HG03460 (cell line): Measurements from ENCODE around the gene MYD88.

Experiments used
- ATAC-seq: cut with Tn5 transposase; IDR thresholded peaks from one replicate; pipeline ENCODE4 v1.9.1; 2021; ENCODE audit not compliant: unreplicated experiment

Gene MYD88

GRCh38 chr3:38163841-38164642, 25.6 kb downstream of the MYD88 start:
- no peak for ATAC-seq

GRCh38 chr3:38164643-38164951, 26.1 kb downstream of the MYD88 start:
- no peak for ATAC-seq

- peak; percentile 89 for ATAC-seq
These were observed 26.7 kb downstream of the MYD88 start, which contains the start of gene OXSR1 for GRCh38 chr3:38164952-38165721. Gene OXSR1, plus strand, starts transcription at chr3:38165537. Its CDS starts 340 bp downstream, at chr3:38165877.

- no peak for ATAC-seq
These were observed 27.4 kb downstream of the MYD88 start for GRCh38 chr3:38165722-38166387.

- ATAC-seq = no peak
These were observed 29.1 kb downstream of the MYD88 start for GRCh38 chr3:38167591-38167990.

GRCh38 chr3:38168151-38169026, 29.9 kb downstream of the MYD88 start:
- ATAC-seq = no peak

- no peak for ATAC-seq
These were observed 30.5 kb downstream of the MYD88 start for GRCh38 chr3:38169027-38169317.

GRCh38 chr3:38170722-38171121, 32.3 kb downstream of the MYD88 start:
- no peak for ATAC-seq

GRCh38 chr3:38171622-38172021, 33.2 kb downstream of the MYD88 start:
- ATAC-seq = no peak

GRCh38 chr3:38173834-38174418, 35.5 kb downstream of the MYD88 start:
- no peak for ATAC-seq

- ATAC-seq = no peak
These were observed 38.7 kb downstream of the MYD88 start for GRCh38 chr3:38177181-38177580.

GRCh38 chr3:38186781-38187180, 48.3 kb downstream of the MYD88 start:
- ATAC-seq = no peak

- no peak for ATAC-seq
These were observed 52.0 kb downstream of the MYD88 start for GRCh38 chr3:38190481-38190881.
